HG03575 (cell line): ENCODE measurements around the gene SPTAN1.
"Not testable (repeated sequence)": the region's sequence is repeated elsewhere in the genome, so short reads cannot be mapped to it uniquely, and the experiment has no call there.

Source experiments
- ATAC-seq: cut with Tn5 transposase; IDR thresholded peaks from one replicate; pipeline ENCODE4 v1.9.1; 2021; ENCODE audit not compliant: unreplicated experiment, insufficient number of reproducible peaks, low FRiP score; ENCODE audit errors: extremely low read depth

The SPTAN1 gene

GRCh38 chr9:128642675-128643245, 90.4 kb downstream of the SPTAN1 start:
- no peak for ATAC-seq

GRCh38 chr9:128643519-128644300, 91.3 kb downstream of the SPTAN1 start:
- no peak for ATAC-seq

DNA sequence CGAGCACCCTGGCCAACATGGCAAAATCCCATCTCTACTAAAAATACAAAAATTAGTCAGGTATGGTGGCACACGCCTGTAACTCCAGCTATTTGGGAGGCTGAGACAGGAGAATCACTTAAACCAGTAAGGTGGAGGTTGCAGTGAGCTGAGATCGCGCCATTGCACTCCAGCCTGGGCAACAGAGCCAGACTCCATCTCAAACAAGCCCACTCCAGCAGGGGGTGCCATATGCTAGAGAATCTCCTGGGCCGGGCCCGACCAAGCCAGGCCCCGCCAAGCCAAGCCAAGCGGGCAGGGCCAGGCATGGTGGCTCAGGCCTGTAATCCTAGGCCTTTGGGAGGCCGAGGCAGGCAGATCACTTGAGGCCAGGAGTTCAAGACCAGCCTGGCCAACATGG, 95.8 kb downstream of the SPTAN1 start:
- not testable (repeated sequence) for ATAC-seq

DNA sequence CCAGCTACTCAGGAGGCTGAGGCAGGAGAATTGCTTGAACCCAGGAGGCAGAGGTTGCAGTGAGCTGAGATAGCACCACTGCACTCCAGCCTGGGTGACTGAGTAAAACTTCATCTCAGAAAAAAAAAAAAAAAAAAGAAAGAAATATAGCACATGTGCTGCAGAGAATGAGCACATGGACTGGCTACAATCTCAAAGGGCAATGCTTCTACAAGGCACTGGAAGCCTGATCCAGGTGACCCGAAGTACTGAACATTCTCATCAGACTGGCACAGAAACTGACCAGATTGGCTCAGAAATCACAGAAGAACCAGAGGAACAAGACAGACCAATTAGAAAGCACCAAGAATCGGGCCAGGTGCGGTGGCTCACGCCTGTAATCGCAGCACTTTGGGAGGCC, 99.4 kb downstream of the SPTAN1 start:
- ATAC-seq = no peak

DNA sequence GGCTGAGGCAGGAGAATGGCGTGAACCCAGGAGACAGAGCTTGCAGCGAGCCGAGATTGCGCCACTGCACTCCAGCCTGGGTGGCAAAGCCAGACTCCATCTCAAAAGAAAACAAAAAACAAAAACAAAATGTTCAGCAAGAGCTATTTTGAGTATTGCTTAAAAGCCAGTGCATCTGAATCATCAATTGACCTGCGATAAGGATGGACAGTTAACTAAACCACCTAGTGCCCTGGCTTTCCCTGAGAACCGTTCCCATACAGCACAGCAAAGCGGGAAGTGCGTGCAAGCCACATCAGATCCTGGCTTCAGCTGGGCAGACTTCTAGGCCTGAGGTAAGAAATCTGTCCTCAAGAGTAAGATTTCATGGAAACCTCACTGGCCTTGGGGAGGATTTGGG, 101.5 kb downstream of the SPTAN1 start:
- ATAC-seq = no peak

DNA sequence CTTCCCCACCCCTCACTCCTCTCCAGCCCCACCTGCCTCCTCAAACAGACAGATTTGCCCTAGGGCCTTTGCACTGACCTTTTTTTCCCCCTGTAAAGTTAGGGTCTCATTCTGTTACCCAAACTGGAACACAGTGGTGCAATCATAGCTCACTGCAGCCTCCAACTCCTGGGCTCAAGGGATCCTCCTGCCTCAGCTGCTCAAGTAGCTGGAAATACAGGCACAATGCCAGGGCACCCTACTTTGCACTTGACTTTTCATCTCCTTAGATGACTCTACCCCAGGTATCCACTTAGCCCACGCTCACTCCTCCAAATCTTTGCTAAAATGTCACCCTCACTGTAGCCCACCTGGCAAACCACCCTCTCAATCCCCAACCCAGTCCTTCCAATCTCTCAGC, 102.1 kb downstream of the SPTAN1 start:
- ATAC-seq = no peak

DNA sequence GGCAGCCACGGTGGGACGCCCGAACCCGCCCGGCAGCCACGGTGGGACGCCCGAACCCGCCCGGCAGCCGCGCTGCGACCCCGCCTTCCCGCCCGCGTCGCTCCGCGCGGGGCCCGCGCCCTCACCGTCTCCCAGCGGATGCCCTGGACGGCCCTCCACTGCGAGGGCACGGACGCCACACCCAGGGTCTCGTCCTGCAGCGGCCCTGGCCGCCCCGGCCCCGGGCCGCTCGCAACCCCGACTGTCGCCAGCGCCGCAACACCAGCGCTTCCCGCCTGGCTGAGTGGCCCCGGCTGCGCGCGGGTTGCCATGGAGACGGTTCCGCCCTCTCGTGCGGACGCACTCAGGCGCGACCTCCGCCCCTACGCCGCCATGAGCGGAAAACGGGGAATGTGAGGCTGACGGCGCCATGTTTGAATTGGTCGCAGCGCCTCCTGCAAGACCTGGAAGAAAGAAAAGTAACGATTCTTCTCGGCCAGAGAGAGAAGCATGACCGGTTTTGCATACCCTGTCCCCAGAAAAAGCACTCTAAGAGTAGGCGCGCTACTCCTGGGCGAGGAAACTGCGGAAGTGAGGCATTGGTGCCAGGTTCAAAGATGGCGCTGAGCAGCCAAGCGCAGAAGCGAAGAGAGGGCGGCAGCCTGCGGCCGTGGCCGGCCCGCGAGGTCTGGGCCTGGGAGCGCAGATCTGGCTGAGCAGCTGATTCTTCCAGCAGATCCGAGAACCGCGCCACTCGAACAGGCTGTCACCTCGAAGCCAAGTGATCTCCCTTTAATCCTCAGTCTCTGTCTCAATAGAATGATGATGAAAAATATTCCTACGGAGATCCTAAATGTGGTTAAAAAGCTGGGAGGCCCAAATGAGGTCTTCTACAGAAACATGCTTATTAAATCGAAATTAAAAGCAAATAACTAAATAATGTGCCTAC, 104.3 kb downstream of the SPTAN1 start, which contains the start of gene DYNC2I2:
TSS of gene DYNC2I2 (minus strand) at position 432 of the 928 bp plus-strand sequence. CDS start at position 311, 121 bp downstream.
- ATAC-seq = no peak

GRCh38 chr9:128657344-128657704, 104.9 kb downstream of the SPTAN1 start:
- no peak for ATAC-seq

DNA sequence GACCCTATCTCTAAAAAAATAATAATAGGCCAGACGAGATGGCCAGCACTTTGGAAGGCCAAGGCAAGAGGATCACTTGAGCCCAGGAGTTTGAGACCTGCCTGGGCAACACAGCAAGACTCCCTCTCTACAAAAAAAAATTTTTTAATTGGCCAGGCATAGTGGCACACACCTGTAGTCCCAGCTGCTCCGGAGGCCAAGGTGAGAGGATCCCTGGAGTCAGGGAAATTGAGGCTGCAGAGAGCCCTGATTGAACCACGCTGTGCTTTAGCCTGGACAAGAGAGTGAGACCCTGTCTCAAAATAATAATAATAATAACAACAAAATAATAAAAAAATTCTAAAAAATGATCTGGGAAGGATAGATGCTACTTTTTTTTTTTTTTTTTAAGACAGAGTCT, 105.4 kb downstream of the SPTAN1 start:
- ATAC-seq = no peak

DNA sequence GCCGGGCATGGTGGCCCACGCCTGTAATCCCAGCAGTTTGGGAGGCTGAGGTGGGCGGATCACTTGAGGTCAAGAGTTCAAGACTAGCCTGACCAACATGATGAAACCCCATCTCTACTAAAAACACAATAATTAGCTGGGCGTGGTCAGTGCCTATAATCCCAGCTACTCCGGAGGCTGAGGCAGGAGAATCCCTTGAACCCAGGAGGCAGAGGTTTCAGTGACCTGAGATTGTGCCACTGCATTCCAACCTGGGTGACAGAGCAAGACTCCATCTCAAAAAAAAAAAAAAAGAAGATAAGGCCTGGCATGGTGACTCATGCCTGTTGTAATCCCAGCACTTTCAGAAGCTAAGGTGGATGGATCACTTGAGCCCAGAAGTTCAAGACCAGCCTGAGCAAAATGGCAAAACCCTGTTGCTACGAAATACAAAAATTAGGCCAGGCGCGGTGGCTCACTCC, 114.1 kb downstream of the SPTAN1 start:
- ATAC-seq = not testable (repeated sequence)

GRCh38 chr9:128669786-128670185, 117.4 kb downstream of the SPTAN1 start:
- ATAC-seq = no peak

GRCh38 chr9:128675382-128675781, 123.0 kb downstream of the SPTAN1 start:
- no peak for ATAC-seq

- ATAC-seq = no peak
These were observed 125.4 kb downstream of the SPTAN1 start for GRCh38 chr9:128677794-128678193.
